Measurements from ENCODE around the gene FYN. TPM values are rescaled to one million over a fixed set of nuclear protein-coding genes. Genes with fewer than 3 reads are reported as not detected.

FYN gene
- total RNA-seq, 1 experiment from 2014 or later: 18.5 TPM

DNA sequence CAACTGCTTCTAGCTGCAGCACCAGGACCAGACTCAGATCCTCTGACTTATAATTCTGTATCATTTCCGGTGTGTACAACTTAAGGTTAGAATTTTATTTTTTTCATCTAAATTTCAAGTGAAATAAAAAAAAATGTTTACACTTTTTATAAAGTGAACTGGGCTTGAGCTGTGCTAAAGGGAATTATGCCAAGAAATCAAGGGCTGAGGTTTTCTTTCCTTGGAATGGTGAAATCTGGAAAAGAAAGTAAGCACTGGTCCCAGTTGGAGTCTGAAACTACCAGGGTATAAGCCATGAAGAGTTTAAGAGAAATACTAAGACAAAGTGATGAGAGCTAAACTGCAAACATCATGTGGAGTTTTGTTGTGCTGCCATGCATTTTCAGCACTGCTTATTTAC lies 21.7 kb upstream of the FYN start:
- Histone ChIP-seq H3K9me2 (ENCODE audit: insufficient read depth) (no peaks in the 10 kb centered on the region), H3K4me2 (ENCODE audit: low read length) (no peak overlapping the region), H3K27me3 (ENCODE audit: insufficient read depth, low read length) (no peaks in the 10 kb centered on the region), H3K9ac (ENCODE audit: low read length) (no peak overlapping the region), H3K27ac (ENCODE audit: low read depth, low read length) (no peak overlapping the region), H3K79me2 (ENCODE audit: insufficient read depth, low read length) (no peaks in the 10 kb centered on the region), H3K4me1 (ENCODE audit: control insufficient read depth in 1 of 2, insufficient read depth in 2 of 2, low read length in 2 of 2) (no peaks in the 10 kb centered on the region), H2AFZ (ENCODE audit: low read depth, low read length, poor library complexity, severe bottlenecking) (no peak overlapping the region), H3K9me3 (ENCODE audit: control insufficient read depth in 1 of 2, insufficient read depth in 1 of 2, low read depth in 1 of 2, low read length in 2 of 2) (no peaks in the 10 kb centered on the region), H3K4me3 (replicated peaks in 1 of 2; ENCODE audit: low read depth in 1 of 2, low read length in 2 of 2) (no peak overlapping the region), H4K20me1 (ENCODE audit: insufficient read depth) (no peaks in the 10 kb centered on the region), H3K36me3 (ENCODE audit: control insufficient read depth in 1 of 2, insufficient read depth in 2 of 2, low read length in 2 of 2) (no peaks in the 10 kb centered on the region)
- no TSS peak for BruUV-seq (replicated peaks)
- intact Hi-C loops (cut with micrococcal nuclease): no loop called here
- RAD21 ChIA-PET (ENCODE audit: low non-redundant PET in 1 of 2, low total read pairs in 2 of 2, uncharacterized antibody in 2 of 2, unreplicated experiment in 2 of 2): no interaction called here
- no peak for DNase-seq (ENCODE audit: low read depth, low spot score)
- POLR2A ChIA-PET: no interaction called here
- CTCF ChIA-PET: no interaction called here
- no peak for TF ChIP-seq RAD21 (IDR thresholded peaks at IDR 0.05; ENCODE audit: low read depth)
- TF ChIP-seq EZH2 (IDR thresholded peaks at IDR 0.05): no peak
- no peak for TF ChIP-seq ZNF274 (IDR thresholded peaks at IDR 0.05; ENCODE audit: low read depth, low read length)
- TF ChIP-seq EZH2phosphoT487 (IDR thresholded peaks at IDR 0.05; ENCODE audit: borderline replicate concordance): no peak
- no peak for TF ChIP-seq EGR1 (IDR thresholded peaks at IDR 0.05; ENCODE audit: low read depth)
- no peak for TF ChIP-seq SP1 (IDR thresholded peaks at IDR 0.05; ENCODE audit: low read depth)
- TF ChIP-seq SIN3A (IDR thresholded peaks at IDR 0.05; ENCODE audit: low read depth): no peak
- TF ChIP-seq MAX (IDR thresholded peaks at IDR 0.05): no peak
- TF ChIP-seq CTCF (IDR thresholded peaks at IDR 0.05 in 2 of 3, conservative IDR thresholded peaks at IDR 0.05 in 1 of 3; ENCODE audit: borderline replicate concordance in 1 of 3, insufficient read depth in 1 of 3, low read depth in 2 of 3, low read length in 2 of 3): no peak
- no peak for TF ChIP-seq ELF1 (IDR thresholded peaks at IDR 0.05; ENCODE audit: borderline replicate concordance, low read depth)
- no peak for TF ChIP-seq ATF3 (IDR thresholded peaks at IDR 0.05)
- TF ChIP-seq ZFX (IDR thresholded peaks at IDR 0.05): no peak
- TF ChIP-seq CBX3 (IDR thresholded peaks at IDR 0.05; ENCODE audit: low read depth): no peak
- ATAC-seq: no peak
